BE2C (cell line): Measurements from ENCODE around the gene SMTN.
"Not testable (repeated sequence)": the region's sequence is repeated elsewhere in the genome, so short reads cannot be mapped to it uniquely, and the experiment has no call there.

ENCODE experiments used
- DNase-seq: peaks from one replicate; pipeline ENCODE4 v3.0.0-alpha.2; 2020
- H3K27me3 ChIP-seq: fragments of 250-450 bp; sonication (Bioruptor Pico); 2 replicates; pipeline ENCODE4 v1.5.1; 2020; ENCODE audit warnings: mild to moderate bottlenecking
- H3K36me3 ChIP-seq: fragments of 250-450 bp; sonication (Bioruptor Pico); 2 replicates; pipeline ENCODE4 v1.5.1; 2020; ENCODE audit warnings: mild to moderate bottlenecking
- H3K4me1 ChIP-seq: fragments of 250-450 bp; sonication (Bioruptor Pico); 2 replicates; pipeline ENCODE4 v1.5.1; 2020
- H3K4me3 ChIP-seq: 2 replicates; pipeline ENCODE4 v1.5.1; 2011; ENCODE audit warnings: low read depth, low read length
- H3K9me3 ChIP-seq: fragments of 250-450 bp; sonication (Bioruptor Pico); 2 replicates; pipeline ENCODE4 v1.5.1; 2020
- CTCF ChIP-seq: IDR thresholded peaks from 2 replicates; pipeline ENCODE4 v1.5.1; 2012; ENCODE audit warnings: mild to moderate bottlenecking, low read depth, low read length

The SMTN gene

GRCh38 chr22:31068970-31069369 lies 12.1 kb upstream of the SMTN start:
- no peak overlapping the region for H3K4me3 ChIP-seq
- no peaks in the 10 kb centered on the region for H3K36me3 ChIP-seq
- no peak for TF ChIP-seq CTCF
- no peak for DNase-seq
- no peaks in the 10 kb centered on the region for H3K9me3 ChIP-seq
- H3K4me1 ChIP-seq, result peaks cover 5% of the 10 kb centered on the region
- no peaks in the 10 kb centered on the region for H3K27me3 ChIP-seq

- H3K36me3 ChIP-seq, DNase-seq, H3K4me1 ChIP-seq, H3K9me3 ChIP-seq, H3K27me3 ChIP-seq, H3K4me3 ChIP-seq: not testable (repeated sequence)
These were observed 11.3 kb upstream of the SMTN start for GRCh38 chr22:31069691-31070314.

GRCh38 chr22:31073125-31073524 lies 8.0 kb upstream of the SMTN start:
- not testable (repeated sequence) for H3K36me3 ChIP-seq, H3K4me1 ChIP-seq, DNase-seq, H3K9me3 ChIP-seq, H3K4me3 ChIP-seq, H3K27me3 ChIP-seq

- not testable (repeated sequence) for DNase-seq, H3K27me3 ChIP-seq, H3K4me3 ChIP-seq, H3K9me3 ChIP-seq, H3K36me3 ChIP-seq, H3K4me1 ChIP-seq
These were observed 7.5 kb upstream of the SMTN start for GRCh38 chr22:31073545-31074145.

- Histone ChIP-seq H3K4me3 (no peak overlapping the region), H3K9me3 (no peaks in the 10 kb centered on the region)
- no peak for DNase-seq
These were observed 5.2 kb upstream of the SMTN start for GRCh38 chr22:31075961-31076360.

GRCh38 chr22:31077681-31078080 lies 3.4 kb upstream of the SMTN start:
- no peaks in the 10 kb centered on the region for H3K4me1 ChIP-seq
- H3K9me3 ChIP-seq, result no peaks in the 10 kb centered on the region
- no peaks in the 10 kb centered on the region for H3K36me3 ChIP-seq
- no peak overlapping the region for H3K4me3 ChIP-seq
- H3K27me3 ChIP-seq, result no peaks in the 10 kb centered on the region
- no peak for DNase-seq
- no peak for TF ChIP-seq CTCF

More at GRCh38 chr22:31075961-31076360, 5.2 kb upstream of the SMTN start:
- Histone ChIP-seq H3K4me1 (no peaks in the 10 kb centered on the region), H3K36me3 (no peaks in the 10 kb centered on the region), H3K27me3 (no peaks in the 10 kb centered on the region)
- TF ChIP-seq CTCF, result no peak

GRCh38 chr22:31078389-31078788 lies 2.7 kb upstream of the SMTN start:
- not testable (repeated sequence) for DNase-seq, H3K4me1 ChIP-seq, H3K4me3 ChIP-seq, H3K9me3 ChIP-seq, H3K36me3 ChIP-seq, H3K27me3 ChIP-seq

- H3K9me3 ChIP-seq, result no peaks in the 10 kb centered on the region
- H3K36me3 ChIP-seq, result no peaks in the 10 kb centered on the region
- H3K4me3 ChIP-seq, result no peak overlapping the region
- no peak for TF ChIP-seq CTCF
- no peaks in the 10 kb centered on the region for H3K27me3 ChIP-seq
- DNase-seq, result no peak
- H3K4me1 ChIP-seq, result no peaks in the 10 kb centered on the region
These were observed 1.9 kb upstream of the SMTN start for GRCh38 chr22:31079095-31079642.
